GM18498 (cell line): ENCODE data around the gene GPX3.

Source experiments
- ATAC-seq: cut with Tn5 transposase; IDR thresholded peaks from one replicate; pipeline ENCODE4 v1.9.1; 2021; ENCODE audit warnings: mild to moderate bottlenecking, moderate library complexity; ENCODE audit not compliant: unreplicated experiment

GPX3 gene

DNA sequence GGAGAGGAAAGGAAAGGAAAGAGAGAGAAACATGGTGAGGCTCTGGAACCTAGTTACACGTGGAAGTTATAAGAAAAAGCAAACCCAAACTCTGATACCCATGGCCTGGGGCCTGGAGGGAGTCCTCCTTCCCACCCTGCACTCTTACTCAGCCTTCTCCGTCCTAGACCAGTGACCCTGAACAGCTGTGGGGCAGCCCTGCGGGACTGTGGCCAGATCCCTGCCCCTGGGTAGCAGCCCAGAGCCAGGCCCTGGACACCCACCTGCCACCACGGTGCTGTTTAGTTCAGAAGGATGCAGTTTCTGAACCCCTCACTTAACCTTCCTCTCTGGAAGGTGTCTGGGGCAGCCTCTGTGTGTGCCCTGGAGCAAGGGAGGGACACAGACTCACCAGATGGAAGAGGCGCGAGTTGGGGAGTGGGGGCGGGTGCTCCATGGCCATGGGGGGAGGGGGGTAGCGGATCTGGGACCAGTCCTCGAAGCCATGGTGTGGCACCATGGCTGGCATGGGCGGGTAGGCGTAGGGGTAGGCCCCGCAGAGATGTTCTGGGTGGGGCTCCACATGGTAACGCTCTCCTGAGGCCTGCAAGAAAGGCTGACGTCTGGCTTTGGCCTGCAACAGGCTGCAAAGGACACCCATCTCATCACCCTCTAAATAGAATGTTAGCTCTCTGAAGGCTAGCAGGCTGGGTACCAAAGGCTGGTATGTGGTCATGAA is 13.0 kb downstream of the GPX3 start:
- no peak for ATAC-seq

DNA sequence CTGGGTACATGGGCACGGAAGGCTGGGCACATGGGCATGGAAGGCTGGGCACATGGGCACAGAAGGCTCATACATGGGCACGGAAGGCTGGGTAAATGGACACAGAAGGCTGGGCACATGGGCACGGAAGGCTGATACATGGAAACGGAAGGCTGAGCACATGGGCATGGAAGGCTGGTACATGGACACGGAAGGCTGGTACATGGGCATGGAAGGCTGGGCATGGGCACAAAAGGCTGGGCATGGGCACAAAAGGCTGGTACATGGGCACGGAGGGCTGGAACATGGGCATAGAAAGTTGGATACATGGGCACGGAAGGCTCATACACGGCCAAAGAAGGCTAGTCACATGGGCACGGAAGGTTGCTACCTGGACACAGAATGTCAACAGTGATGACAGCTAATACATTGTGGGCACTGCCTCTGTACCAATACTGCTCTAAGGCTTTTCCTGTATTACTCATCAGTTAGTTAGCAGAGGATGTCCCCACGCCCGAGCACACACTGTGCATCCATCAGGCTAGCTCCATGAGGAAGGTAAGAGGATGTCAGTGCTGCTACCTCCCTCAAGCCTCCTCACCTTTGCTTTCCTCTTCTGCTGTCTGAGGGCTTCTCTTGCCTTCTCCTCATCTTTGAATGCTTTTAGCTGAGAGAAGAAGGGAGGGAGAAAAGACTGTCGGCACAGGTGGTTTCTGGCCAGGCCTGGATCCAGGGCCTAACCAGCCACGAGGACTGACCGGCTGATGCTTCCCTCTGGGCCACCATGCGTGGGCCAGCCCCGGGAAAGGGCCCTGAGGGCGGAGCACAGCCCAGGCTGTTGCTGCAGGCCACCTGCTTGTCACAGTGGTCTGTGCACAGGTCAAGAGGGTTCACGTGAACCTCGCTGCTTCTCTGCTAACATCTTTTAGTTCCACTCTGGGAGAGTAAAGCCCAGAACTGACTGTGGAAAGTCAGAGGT is 14.3 kb downstream of the GPX3 start:
- ATAC-seq = no peak

DNA sequence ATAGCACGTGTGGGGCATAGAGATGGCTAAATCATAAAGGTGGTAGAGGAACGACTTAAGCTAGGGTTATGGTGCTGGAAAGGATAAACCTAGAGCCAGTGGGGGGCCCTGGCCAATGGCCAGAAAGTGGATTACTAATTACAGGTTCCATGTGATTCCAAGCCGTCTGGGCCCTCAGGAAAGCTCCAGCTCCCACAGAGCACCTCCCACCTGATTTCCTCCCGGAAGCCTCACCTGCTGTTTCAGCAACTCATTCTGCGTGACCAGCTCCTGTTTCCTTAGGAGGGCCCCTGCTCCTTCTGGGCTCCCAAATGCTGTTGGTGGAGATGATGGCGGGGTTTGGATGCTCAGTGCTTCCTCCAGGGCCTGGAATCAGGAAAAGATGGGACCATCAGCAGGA is 16.2 kb downstream of the GPX3 start:
- ATAC-seq = no peak

DNA sequence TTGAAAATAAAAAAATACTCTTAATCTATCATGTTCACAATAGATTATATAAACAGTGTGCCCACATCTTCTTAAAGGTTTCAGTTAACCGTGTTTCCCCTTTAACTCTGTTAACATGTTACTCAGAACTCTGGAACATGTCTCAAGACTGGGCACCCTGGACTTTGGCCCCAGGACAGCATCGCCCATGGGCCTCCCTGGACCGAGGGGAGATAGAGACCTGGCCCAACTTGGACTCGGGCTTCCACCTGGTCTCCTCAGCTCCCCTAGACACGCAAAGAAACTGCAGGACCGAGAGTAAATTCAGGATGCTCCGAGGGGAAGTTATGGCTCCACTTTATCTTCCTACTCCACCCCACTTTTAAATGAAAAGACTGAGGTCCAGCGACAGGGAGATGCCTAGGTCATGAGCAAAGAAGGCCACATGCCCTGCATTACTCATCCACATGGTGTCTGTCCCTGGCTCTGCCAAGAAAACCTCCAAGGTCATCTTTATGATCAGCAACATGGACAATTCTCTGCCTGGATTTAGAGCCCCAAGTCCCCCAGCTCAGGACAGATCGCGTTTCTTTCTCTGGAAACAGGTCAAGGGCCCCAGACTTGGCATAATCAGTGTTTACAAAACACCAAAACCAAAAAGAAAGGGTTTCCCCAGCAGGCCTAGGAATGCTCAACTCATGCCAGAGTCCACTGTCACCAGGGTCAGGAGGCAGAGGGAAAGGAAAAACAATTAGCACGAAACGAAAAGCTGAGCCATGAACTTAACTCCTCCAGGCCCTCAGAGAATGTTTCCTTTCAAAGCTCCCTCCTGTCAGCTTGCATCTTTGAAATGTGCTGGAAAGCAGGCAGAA is 17.4 kb downstream of the GPX3 start:
- no peak for ATAC-seq

DNA sequence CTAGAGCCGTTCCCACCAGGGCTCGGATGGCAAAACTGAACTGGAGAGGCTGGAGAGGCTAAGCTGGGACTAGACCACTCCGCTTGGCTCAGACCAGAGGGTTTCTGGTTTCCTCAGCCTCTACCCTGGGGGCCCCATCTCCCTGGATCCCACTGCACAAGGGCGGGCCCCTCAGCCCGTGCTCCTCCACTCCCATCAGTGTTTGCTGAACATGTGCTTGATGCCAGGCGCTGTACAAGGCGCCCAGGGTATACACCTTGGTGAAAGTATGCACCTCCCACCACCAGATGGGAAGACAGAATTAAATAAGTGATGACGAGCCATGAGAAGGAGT is 18.0 kb downstream of the GPX3 start:
- ATAC-seq = no peak

DNA sequence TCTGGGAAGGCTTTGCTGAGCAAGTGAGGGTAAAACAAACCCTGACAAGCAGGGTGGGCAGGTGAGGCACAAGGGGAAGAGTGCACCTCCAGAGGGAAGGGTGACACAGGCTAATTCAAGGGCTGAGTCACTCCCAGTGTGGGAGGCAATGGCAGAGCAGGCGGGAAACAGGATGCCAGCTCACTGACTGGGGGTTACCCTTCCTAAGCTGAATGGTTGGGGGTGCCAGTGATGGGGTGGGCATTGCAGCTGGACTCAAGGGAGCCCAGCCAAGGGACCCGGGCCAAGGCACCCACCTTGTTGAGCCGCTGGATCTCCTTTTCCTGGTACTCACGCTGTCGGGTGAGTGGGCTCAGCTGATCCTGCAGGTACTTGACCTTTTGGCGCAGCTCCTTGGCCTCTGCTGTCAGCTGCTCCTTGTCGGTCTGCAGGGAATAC is 18.4 kb downstream of the GPX3 start:
- no peak for ATAC-seq

DNA sequence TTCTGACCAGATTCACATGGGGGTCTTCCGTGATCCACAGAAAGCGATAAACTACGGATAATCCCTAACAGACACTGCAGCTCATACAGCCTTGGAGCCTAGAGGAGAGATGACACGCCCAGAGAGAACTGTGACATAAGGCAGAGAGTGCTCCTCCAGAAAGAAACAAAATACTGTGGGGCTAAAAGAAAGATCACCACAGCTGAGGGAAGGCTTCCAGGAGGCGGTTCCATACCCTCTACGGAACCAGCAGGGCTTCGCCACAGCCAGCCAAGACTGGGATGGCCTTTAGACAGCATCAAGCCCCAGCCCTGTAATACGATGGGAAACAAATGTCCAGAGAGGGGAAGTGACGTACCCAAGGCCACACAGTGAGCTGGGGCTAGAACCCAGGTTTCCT is 19.3 kb downstream of the GPX3 start:
- no peak for ATAC-seq

DNA sequence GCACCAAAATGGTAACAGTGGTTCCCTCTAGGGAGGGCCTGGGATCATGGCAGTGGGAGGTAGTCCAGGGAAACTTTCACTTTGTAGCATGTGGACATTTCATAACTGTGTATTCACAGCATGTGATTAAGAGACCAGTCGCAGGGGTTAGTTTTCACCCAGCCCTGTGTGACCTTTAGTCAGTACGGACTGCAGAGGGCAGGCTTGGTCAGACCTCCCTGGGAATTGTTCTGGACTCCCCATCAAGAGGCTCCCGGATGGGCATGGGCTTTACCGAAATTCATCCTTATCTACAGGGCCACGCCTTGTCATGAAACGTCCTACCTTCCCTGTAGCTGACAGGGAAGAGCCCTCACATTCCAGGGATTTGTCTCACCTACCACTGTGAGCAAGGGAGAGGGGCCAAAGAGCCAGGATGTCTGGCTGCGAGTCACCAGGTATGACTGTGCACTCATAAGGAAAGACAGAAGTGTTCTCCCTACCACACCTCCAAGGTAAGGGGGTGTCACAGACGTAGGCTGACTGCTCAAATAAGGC is 19.9 kb downstream of the GPX3 start:
- ATAC-seq = no peak

DNA sequence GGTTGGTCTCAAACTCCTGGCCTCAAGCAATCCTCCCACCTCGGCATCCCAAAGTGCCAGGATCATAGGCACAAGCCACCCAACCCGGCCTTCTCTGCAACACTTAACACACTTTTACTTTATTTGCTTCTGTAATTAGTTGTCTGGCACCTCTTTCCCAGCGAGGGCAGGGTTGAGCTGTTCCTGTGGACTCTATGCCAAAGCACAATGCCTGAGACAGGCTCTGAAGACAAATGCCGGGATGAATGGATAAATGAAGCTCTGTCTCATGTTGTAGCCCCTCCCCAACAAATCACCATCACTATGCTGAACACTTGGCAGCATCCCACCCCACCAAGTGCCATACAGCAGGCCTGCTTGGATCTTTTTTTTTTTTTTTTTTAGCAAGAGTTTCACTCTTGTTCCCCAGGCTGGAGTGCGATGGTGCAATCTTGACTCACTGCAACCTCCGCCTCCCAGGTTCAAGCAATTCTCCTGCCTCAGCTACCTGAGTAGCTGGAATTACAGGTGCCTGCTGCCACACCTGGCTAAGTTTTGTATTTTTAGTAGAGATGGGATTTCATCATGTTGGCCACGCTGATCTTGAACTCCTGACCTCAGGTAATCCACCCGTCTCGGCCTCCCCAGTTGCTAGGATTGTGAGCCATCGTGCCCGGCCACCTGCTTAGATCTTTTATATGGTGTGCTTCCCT is 21.3 kb downstream of the GPX3 start:
- no peak for ATAC-seq

DNA sequence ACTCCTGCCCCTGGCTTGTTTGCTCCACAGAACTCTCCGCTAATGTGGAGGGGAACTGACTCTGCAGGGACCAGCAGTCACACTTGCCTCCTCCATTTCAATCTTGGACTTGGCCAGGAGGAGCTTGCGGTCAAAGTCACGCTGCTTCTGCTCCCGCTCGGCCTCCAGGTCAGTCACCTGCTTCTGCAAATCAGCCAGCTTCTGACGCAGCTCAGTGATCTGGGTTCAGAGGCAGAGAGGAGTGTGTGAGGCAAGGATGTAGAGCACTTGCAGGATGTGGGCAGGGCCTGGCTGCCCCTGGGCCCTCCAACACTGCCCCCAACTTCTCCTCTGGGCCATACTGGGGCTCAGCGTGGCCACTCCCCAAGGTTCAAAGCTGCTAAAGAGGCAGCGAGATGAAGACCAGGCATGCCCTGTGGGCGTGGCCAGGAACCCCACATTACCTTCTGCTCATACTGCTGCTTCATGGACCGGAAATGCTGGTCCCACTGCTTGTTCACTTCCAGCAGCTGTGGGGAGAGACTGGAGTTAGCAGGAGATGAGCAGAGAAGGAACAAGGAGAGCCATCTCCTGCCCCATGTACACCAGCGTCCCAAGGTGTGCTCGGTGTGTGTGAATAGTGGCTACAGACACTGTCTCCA is 22.2 kb downstream of the GPX3 start:
- no peak for ATAC-seq

DNA sequence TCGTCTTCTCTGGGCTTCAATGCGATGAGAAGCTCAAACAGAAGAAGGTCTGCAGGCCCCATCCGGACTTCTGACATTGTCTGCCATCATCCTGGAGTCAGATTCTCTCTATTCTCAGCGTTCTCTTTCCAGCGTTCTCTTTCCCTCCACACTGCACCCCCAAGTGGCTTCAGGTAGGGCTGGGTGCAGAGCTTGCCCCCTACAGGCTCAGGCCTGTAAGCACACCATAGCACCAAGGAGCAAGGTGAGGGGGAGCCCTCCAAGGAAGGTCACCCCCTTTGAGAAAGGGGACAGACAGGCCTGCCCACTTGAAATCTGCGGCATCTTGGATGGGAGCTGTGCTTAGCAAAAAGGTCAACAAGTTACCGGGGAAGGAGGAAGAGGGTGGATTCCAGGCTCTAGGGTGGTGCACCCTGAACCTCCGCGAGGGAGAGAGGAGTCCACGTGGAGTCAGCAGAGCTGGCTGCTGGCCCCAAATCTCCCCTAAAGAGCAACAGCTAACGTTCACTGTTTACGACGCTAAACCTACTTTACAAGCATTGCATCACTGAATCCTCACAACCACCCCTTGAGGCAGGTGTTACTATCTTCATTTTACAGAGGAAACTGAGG is 27.5 kb downstream of the GPX3 start:
- peak; percentile 54 for ATAC-seq

DNA sequence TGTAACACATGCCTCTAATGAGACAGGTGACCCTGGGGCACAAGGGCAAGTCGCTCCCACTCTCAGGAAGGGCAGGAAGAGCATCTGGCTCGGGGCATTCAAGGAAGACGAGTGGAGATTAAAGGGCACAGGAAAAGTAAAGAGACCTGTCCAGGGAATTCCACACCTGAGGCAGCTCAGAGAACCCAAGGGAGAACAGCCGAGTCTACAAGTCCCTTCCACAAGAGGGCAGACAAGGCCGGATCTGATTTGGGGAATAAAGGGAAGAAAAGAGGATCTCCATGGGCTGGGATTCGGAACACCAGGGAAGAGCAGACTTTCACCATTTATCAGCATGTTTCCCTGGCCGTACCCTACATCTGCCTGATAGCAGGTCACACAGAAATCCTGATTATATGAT is 28.1 kb downstream of the GPX3 start:
- ATAC-seq = no peak

DNA sequence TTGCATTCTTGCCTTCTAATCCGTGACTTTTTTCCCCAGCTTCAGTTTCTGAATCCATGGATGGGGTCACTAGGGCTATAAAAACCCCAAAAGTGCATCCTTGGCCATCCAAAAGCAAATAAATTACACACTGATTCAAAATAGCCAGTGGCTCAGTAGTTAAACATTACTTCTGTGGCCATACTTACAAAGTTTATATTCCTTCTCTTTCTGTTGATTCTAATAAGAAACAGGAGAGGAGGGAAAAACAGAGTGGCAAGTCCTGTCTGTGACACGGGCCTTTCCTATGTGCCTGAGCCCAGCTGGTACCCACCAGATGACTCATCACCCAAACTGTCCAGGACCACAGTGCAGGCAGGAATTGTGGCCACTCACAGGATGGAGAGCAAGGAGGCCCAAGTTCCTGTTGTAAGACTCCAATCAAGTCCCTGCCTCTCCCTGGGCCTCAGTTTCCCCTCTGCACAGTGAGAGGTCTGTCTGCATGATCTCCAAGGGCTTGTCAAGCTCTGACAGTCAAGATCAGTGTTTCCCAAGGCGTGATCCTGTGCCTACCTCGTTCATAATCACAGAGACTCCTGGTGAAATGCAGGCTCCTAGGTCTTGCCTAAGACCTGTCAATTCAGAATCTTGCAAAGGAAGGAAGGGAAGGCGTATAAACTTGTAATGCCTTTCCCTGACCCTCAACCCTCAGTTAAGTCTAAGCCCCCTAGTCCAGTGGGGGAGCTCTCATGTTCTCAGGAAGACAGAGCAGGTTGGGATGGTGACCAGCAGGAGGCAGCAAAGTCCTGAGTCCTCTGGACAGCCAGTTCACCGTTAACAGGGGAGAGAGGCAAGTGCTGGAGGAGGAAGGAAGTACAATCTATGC is 30.9 kb downstream of the GPX3 start:
- peak; percentile 78 for ATAC-seq

DNA sequence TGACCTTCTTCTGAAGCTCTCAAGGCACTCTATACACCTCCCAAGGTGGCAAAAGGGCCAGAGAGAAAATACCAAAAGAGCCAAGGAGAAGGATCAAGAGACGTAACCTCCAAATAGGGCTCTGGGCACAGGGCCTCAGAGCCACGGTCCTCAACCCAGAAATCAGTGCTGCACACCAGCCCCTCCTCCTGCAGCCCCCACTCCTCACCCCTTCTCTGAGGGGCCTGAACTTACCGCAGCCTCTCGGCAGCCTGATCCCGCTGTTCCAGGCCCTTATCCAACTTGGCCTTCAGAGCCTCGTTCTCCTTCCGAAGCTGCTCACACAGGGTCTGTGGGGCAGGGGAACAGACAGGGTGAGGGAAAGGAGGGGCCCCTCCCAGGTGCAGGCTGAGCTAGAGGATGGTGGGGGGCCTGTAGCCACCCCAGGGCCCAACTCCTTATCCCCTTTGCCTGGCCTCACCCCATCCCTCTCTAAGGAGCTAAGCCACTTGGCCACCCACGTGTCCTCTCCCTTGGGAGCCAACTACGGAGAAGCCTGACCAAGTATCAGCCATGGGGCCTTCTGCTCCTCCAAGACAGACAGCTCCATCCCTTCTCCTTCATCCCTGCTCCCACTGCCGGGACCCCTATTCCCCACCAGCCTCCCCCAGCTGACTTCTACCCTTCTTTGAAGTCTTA is 31.7 kb downstream of the GPX3 start:
- no peak for ATAC-seq

DNA sequence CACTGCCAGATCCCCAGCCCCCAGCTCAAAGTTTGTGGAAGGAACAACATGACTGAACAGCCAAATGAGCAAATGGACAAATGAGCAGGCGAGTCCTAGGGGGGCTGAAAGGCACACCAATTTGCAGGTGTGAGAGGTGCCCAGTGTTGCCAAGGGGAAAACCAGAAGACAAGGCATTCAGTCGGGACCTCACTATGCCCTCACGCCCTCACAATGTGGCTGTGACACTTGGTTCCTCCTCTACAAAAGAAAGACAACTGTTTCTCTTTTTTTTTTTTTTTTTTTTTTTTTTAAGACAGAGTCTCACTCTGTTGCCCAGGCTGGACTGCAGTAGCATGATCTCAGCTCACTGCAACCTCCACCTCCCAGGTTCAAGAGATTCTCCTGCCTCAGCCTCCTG is 32.4 kb downstream of the GPX3 start:
- ATAC-seq = no peak

DNA sequence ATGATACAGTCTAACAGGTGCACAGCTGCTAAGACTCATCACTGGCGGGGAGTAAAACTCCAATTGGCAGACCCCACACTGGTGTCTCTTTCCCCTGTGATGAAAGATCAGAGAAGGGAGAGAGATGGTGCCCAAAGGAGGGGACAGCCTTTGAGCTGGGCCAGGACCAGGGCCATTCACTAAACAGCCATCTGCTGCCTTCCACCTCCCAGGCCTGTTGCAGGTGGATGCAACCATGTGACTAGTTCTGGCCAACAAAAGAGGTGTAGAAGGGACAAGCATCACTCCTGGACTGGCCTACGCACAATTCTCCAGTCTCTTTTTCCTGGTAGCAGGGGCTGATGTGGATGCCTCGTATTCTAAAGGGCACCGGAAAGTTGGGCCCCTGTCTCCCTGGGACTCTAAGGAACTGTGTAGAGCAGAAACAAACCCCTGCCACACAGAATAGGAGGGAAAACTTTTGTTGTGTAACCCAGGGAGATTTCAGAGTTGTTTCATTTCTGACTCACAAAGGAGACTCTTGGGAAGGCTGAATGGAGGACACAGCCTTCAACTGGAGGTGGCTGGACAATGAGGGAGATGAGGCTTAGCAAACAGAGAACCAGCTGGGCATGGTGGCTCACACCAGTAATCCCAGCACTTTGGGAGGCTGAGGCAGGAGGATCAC is 33.5 kb downstream of the GPX3 start:
- no peak for ATAC-seq

DNA sequence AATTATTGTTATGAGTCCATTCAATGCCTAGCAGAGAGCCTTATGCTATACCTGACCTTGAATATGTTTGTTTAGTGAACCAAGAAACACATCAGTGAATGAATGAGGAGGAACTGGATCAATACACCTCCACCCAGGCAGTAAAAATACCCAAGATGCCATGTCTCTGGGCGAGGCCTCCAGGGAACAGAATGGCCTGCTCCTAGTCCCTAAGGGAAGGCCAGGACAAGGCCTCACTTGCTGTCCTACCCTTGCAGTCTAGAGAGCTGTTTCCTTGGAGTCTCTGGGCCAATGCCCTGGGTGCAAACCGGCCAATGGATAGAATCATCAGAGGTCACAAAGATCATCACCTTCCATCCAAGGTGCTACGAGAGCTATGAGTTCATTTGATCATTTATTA is 34.3 kb downstream of the GPX3 start:
- no peak for ATAC-seq

DNA sequence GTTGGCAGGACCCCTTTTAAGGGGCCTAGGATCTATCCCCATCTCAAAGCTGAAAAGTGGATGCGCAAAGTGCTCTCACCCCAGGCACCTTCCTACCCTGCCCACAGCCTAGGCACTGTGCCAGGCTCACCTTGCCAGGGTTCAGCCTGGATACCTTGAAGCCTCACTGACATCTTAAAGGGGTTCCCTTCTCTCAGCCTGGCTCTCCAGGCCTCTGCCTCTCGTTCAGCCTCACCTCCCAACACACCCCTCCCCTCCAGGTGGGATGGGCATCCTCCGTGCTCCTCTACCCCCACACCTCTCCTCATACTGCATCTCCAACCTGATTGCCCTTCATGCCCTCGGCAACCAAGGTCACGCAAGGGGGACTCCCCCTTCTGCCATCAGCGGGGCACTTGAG is 34.9 kb downstream of the GPX3 start:
- ATAC-seq = no peak
